ENCODE data around the gene KDM4E.

The KDM4E gene

GRCh38 chr11:95067039-95067840, 42.2 kb downstream of the KDM4E start:
- peaks cover 25% of the 10 kb centered on the region for H3K36me3 Mint-ChIP-seq (ENCODE audit: low read depth)
- H3K4me1 Mint-ChIP-seq (ENCODE audit: low read depth), result peaks cover 27% of the 10 kb centered on the region
- no peaks in the 10 kb centered on the region for H3K27me3 Mint-ChIP-seq
- no peaks in the 10 kb centered on the region for H3K9me3 Mint-ChIP-seq
- peak overlapping the region; percentile 95 for H3K27ac Mint-ChIP-seq
- peak overlapping the region; percentile 99 for H3K4me3 Mint-ChIP-seq

- Mint-ChIP-seq H3K36me3 (ENCODE audit: low read depth) (peaks cover 29% of the 10 kb centered on the region), H3K4me3 (peak overlapping the region; percentile 99), H3K4me1 (ENCODE audit: low read depth) (peaks cover 32% of the 10 kb centered on the region), H3K27me3 (no peaks in the 10 kb centered on the region), H3K9me3 (no peaks in the 10 kb centered on the region), H3K27ac (peak overlapping the region; percentile 95)
These were observed 42.8 kb downstream of the KDM4E start for GRCh38 chr11:95067841-95068219.

GRCh38 chr11:95068549-95068948, 43.5 kb downstream of the KDM4E start:
- Mint-ChIP-seq H3K27ac (peak overlapping the region; percentile 95), H3K9me3 (no peaks in the 10 kb centered on the region), H3K27me3 (no peaks in the 10 kb centered on the region), H3K36me3 (ENCODE audit: low read depth) (peaks cover 32% of the 10 kb centered on the region), H3K4me1 (ENCODE audit: low read depth) (peaks cover 35% of the 10 kb centered on the region), H3K4me3 (peak overlapping the region; percentile 99)

- Mint-ChIP-seq H3K4me3 (peak overlapping the region; percentile 53), H3K27ac (peak overlapping the region; percentile 38), H3K4me1 (ENCODE audit: low read depth) (peaks cover 35% of the 10 kb centered on the region), H3K27me3 (no peaks in the 10 kb centered on the region), H3K9me3 (no peaks in the 10 kb centered on the region), H3K36me3 (ENCODE audit: low read depth) (peaks cover 32% of the 10 kb centered on the region)
These were observed 45.4 kb downstream of the KDM4E start for GRCh38 chr11:95070471-95070870.

GRCh38 chr11:95072948-95073347, 47.9 kb downstream of the KDM4E start:
- Mint-ChIP-seq H3K27me3 (no peaks in the 10 kb centered on the region), H3K9me3 (no peaks in the 10 kb centered on the region), H3K36me3 (ENCODE audit: low read depth) (peaks cover 28% of the 10 kb centered on the region), H3K4me3 (no peak overlapping the region), H3K4me1 (ENCODE audit: low read depth) (peaks cover 34% of the 10 kb centered on the region), H3K27ac (no peak overlapping the region)

- Mint-ChIP-seq H3K9me3 (no peaks in the 10 kb centered on the region), H3K36me3 (ENCODE audit: low read depth) (peaks cover 15% of the 10 kb centered on the region), H3K4me1 (ENCODE audit: low read depth) (peaks cover 26% of the 10 kb centered on the region), H3K27me3 (no peaks in the 10 kb centered on the region), H3K27ac (no peak overlapping the region), H3K4me3 (no peak overlapping the region)
These were observed 49.9 kb downstream of the KDM4E start for GRCh38 chr11:95074792-95075563.

GRCh38 chr11:95076416-95076815, 51.4 kb downstream of the KDM4E start:
- no peaks in the 10 kb centered on the region for H3K27me3 Mint-ChIP-seq
- no peaks in the 10 kb centered on the region for H3K9me3 Mint-ChIP-seq
- H3K36me3 Mint-ChIP-seq (ENCODE audit: low read depth), result peaks cover 7% of the 10 kb centered on the region
- no peak overlapping the region for H3K27ac Mint-ChIP-seq
- no peak overlapping the region for H3K4me3 Mint-ChIP-seq
- H3K4me1 Mint-ChIP-seq (ENCODE audit: low read depth), result peaks cover 16% of the 10 kb centered on the region

- H3K4me1 Mint-ChIP-seq (ENCODE audit: low read depth), result peaks cover 12% of the 10 kb centered on the region
- H3K4me3 Mint-ChIP-seq, result no peak overlapping the region
- H3K27ac Mint-ChIP-seq, result no peak overlapping the region
These were observed 51.9 kb downstream of the KDM4E start for GRCh38 chr11:95076981-95077380.

More at GRCh38 chr11:95076981-95077380, 51.9 kb downstream of the KDM4E start:
- Mint-ChIP-seq H3K27me3 (no peaks in the 10 kb centered on the region), H3K9me3 (no peaks in the 10 kb centered on the region), H3K36me3 (ENCODE audit: low read depth) (peaks cover 7% of the 10 kb centered on the region)
